Activated CD8-positive, alpha-beta memory T cell treated with anti-CD3 and anti-CD28 coated beads for 36 hours (primary cell): Measurements from ENCODE around the gene PPIB. TPM values are rescaled to one million over a fixed set of nuclear protein-coding genes. Genes with fewer than 3 reads are reported as not detected.

Experiments
- CTCF ChIA-PET: fragments of 350-600 bp; sonication (Branson Sonifier 250); formaldehyde crosslinking; loops from one replicate; lab custom pipeline; 2021; ENCODE audit warnings: antibody characterized with exemption; lab: Charles Lee
- POLR2A ChIA-PET: fragments of 350-600 bp; sonication (Branson Sonifier 250); formaldehyde crosslinking; loops from one replicate; lab custom pipeline; 2021; ENCODE audit warnings: antibody characterized with exemption; lab: Charles Lee
- total RNA-seq, 2 experiments: library from RNA; stranded (reverse); gene quantifications; one replicate each; pipeline ENCODE4 v1.2.3, GENCODE V29; 2021

The PPIB gene
- total RNA-seq, 2 experiments from 2014 or later, result 393 to 402 TPM

DNA sequence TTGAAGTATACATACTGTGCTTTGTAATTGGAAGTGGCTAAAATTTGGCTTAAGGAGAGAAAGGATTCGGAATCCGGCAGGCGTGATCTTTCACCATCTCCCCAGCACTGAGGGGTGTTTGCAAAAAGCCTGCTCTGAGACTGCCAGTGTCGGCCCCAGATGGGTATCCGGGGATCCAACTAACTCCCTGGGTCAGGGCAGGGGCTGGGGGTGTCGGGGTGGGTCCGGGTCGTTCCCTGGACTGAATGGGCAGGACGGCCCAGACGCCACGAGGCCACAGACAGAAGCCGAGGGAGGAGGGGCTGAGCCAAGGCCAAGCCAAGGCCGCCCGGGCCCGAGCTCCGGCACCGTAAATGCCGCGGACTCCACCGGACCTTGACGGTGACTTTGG lies 349 bp downstream of the PPIB start:
- POLR2A ChIA-PET, result interaction anchor here (0.6 to 1.2 kb wide), 4 partner anchors 8 to 1354 kb away, joined by 3 to 6 read pairs (median 4); no protein-coding TSS in a partner anchor
- CTCF ChIA-PET, result interaction anchor here (1.1 to 2.8 kb wide), 2 partner anchors 10 to 51 kb away, joined by 3 to 23 read pairs; partner anchors contain the start of gene SNX22

DNA sequence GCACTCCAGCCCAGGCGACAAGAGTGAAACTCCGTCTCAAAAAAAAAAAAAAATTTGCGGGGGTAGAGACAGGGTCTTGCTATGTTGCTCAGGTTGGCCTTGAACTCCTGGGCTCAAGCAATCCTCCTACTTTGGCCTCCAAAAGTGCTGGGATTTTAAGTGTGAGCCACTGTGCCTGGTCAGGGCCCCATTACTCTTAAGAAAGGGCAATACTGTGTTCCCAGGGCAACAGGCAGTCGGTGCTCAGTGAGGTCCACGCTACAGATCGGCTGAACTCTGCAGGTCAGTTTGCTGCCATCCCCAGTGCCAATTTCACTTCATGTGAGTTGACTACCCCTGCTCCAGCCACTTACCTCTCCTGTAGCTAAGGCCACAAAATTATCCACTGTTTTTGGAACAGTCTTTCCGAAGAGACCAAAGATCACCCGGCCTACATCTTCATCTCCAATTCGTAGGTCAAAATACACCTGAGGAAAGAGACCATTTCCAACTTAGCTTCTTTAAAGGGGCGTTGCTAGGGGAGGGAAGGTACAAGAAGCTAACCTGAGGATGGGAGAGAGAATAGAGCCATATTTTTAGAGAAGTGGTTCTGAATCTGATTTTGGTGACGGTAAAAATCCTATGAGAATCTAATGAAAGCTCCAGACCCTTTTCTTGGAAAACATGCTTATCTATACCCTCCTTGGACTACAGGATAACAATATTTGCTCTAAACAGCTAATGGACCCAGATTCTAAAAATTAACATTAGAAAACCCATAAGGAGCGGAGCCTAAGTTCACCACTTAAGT lies 939 bp downstream of the PPIB start:
- POLR2A ChIA-PET, result interaction anchor here (0.5 to 1.0 kb wide), 3 partner anchors 8 to 195 kb away, joined by 3 to 6 read pairs (median 4); partner anchors contain the start of gene SNX22
- CTCF ChIA-PET, result interaction anchor here (1.1 to 2.8 kb wide), 2 partner anchors 9 to 50 kb away, joined by 3 to 23 read pairs; partner anchors contain the start of gene SNX22

DNA sequence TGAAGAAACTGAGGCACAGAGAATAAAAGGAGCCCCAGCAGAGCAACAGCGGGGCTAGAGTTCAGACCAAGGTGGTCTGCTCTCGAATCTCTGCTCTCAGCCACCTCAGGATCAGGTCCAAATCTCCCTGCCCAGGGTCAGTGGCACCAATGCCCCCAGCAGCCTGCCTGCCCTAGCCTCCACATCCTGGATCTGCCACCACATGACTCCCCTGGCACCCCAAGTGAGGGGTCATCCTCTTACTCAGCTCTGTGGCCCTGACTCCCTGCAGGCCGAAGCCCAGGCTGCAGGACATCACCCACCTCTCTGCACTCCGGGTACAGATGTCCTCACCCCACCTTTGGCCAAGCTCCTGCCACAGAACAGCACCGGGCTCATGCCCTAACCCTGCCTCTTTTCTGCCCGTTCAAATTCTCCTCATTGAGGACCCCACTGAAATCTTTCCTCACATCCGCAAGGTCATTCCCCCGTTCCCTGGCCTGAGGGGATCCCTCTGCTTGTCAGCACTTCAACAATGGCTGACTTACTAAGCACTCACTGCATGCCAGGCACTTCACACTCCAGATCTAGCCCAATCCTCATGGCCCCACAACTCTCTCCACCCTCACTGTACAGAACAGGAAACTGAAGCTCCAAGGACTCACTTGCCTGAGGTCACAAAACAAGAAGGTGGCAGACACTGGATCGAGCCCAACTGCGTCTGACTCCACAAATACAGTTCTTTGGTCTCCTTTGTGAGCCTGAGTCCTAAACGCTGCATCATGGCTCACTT lies 4.3 kb downstream of the PPIB start:
- POLR2A ChIA-PET, result no interaction called here
- CTCF ChIA-PET, result no interaction called here

DNA sequence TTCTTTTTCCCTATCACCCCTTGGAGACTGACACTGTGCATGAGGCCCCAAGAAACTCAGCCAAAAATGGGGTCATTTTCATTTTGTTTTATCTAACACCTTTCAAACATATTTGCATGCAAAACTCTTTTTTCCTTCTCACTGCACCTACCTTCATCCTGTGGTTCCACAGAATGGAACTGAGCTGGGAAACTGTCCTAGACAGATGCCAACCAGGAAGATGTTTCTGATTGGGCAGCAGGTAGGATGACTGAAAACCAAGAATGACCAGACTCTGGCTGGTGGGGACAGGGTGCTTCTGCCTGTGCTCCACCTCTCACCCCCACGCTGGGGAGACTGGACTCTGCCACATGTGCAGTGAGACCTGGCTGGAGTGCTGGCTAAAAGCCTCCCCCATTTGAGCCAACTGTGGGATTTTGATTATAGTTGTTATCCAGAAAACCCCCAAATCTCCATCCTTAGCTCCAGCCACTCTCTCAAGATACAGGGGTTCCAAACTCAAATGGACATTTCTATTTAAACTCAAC lies 5.2 kb downstream of the PPIB start:
- CTCF ChIA-PET, result no interaction called here
- POLR2A ChIA-PET, result no interaction called here

DNA sequence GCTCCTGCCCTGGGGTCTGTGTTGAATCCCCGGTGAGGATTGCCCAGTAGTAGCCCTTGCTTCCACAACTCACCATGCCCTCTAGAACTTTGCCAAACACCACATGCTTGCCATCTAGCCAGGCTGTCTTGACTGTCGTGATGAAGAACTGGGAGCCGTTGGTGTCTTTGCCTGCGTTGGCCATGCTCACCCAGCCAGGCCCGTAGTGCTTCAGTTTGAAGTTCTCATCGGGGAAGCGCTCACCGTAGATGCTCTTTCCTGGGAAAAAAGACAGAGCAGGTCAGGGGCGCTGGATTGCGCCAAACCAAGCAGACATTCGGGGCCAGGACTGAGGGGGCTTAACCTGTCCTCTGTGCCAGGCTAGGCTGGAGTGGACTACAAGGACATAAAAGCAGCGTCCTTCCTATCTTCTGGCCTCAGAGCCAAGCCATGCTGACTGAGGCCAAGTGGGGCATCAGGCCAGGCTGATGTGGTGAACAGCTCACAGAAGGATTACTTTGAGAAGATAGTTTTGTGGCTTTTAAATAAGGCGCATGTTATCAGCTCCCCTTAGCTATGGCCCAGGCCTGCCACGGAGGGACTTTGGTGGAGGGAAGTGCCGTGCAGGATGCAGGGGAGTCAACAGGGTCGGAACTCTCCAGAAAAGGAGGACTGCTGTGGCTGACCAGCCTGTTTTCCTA lies 6.0 kb downstream of the PPIB start:
- ChIA-PET CTCF (no interaction called here), POLR2A (no interaction called here)

DNA sequence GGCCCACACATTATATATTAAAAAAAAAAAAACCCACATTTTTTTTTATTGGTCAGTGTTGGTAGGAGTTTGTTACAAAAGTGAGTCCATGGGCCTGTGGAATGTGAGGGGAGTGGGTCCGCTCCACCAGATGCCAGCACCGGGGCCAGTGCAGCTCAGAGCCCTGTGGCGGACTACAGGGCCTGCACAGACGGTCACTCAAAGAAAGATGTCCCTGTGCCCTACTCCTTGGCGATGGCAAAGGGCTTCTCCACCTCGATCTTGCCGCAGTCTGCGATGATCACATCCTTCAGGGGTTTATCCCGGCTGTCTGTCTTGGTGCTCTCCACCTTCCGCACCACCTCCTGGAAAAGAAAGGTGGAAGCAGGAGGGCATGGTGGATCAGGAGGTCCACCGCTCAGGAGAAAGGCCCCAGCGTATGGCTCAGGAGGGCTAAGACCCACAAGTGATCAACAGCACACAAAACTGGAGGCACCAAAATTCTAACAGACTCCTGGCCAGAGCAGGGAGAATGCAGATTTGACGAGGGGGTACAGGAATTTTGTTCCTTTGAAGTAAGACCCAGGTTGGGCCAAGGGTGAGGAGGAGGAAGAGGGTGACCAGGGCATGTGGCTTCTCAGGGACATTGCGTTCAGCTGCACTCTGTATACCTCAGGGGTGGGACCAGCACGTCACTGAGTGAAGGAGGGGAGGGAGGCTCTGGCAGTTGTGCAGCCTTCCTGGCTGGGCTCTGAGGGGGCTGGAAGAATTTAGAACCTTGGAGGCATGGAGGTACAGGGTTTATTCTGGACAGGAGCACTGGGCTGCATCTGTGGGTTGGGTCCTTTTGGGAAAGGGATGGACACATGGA lies 6.8 kb downstream of the PPIB start:
- CTCF ChIA-PET, result interaction anchor here (0.7 kb wide), 1 partner anchor 169 kb away, joined by 3 read pairs; no protein-coding TSS in a partner anchor
- POLR2A ChIA-PET, result interaction anchor here (0.7 kb wide), 1 partner anchor 171 kb away, joined by 3 read pairs; no protein-coding TSS in a partner anchor

DNA sequence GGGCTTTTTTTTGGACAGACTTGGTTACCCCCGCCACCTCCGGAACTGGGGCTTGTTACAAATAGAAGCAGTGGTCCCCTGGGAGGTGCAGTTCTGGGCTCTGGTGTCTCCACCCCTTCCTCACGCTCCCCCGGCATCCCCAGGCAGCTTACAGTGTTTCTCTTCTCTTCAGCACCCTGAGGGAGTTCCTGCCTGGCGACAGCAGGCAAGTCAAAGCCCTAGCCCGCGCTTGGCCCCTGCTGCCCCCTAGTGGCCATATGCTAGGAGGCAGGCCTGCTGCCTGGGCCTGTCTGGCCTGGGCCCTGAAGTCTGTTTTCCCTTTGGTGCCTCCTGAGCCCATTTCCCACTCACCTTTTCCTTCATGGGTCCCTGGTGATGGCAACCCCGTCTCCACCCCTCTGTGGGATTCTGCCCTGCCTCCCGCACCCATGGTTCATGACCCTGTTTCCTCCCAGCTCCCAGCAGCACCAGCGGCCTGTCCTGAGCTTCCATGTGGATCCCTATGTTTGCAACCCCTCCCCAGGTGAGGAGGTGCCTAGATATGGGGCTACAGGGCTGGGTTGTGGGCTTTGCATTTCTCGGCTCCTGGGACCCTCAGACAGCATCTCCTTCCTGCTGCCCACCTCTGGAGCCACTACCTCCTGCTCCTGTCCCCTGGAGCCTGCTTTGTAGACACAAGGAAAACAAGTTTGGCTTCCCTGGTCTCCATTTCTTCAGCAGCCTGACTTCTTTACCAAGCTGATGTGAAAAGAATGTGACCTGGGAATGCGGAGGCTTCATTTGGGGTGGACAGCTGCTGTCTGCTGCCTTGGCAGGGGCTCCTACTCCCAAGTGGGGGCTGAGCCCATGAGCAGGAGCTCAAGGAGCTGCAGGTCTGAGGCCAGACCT lies 9.1 kb downstream of the PPIB start:
- ChIA-PET POLR2A (interaction anchor here (0.6 to 1.3 kb wide), 4 partner anchors 8 to 234 kb away, joined by 3 to 6 read pairs (median 4); partner anchors contain the start of gene TRIP4), CTCF (interaction anchor here (0.6 to 2.9 kb wide), 17 partner anchors 9 to 646 kb away, joined by 3 to 23 read pairs (median 3); partner anchors contain the start of genes CIAO2A, PPIB, SNX1 and TRIP4)

DNA sequence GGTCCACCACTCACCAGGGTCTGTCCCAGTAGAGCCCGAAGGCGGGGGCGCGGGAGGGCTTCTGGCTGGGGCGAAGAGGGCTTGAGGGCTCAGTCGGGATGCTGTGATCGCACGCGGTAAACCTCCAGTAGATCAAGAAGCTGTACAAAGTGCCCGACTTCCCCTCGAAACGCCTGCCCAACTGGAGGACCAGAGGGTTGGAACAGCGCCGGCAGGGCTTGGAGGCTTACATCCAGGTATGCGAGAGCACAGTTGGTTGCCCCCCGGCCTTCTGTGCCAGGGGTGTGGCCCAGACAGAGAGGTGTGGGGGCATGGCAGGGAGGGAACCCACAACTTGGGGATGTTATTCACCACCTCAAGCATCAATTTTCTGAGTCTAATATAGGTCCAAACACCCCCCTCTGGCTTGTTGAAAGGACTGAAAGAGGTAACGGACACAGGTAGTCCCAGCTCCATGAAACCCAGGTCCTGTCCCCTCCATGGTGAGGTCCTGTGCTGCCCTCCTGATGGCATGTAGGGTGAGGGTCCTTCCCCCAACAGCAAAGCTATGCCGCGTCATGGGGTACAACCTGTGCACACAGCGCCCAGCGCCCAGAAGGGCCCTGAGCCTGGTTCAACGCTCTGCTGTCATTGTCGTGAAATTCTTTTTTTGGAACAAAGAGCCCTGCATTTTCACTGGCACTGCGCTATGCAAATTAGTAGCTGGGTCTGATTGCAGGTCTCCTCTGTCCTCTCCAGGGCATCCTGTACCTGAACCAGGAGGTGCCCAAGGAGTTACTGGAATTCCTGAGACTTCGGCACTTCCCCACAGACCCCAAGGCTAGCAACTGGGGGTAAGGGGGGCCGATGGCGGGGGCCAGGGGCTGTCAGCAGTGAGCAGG lies 10.1 kb downstream of the PPIB start:
- POLR2A ChIA-PET, result interaction anchor here (0.6 to 1.3 kb wide), 2 partner anchors 112 to 235 kb away, joined by 4 read pairs; partner anchors contain the start of gene TRIP4
- CTCF ChIA-PET, result interaction anchor here (0.6 to 2.9 kb wide), 17 partner anchors 9 to 401 kb away, joined by 3 to 23 read pairs (median 3); partner anchors contain the start of genes CIAO2A, PPIB, SNX1 and TRIP4

DNA sequence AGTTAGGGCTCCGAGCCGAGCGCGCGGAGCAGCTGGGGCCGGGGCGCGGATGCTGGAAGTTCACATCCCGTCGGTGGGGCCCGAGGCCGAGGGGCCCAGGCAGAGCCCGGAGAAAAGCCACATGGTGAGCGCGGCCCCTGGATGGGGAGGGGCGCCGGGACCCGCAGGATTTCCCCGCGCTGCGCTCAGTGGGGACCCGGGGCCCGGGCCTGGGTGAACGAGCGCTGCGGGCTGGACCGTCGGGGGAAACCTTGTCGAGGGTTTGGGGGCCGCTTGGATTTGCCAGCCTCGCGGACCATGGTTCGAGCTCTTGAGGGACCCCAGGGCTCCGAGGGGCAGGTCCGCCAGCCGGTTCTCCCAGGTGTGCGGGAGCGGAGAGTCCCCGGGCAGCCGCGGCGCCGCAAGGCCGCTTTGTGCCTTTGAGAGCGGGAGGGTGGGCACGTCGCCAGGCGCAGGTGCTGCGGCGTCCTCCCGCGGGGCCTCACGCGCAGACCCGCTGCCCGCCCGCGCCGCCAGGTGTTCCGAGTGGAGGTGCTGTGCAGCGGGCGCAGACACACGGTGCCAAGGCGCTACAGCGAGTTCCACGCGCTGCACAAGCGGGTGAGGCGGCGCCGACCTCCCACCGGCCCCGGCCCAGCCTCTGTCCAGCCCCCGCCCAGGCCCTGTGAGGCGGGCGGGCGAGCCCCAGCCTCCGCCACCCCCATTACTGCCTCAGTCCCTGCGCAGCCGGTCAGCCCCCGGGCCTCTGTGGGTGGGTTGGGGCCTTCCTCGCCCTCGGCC lies 10.9 kb downstream of the PPIB start, which contains the start of gene SNX22:
Gene SNX22, plus strand, starts transcription at position 5 of the 780 bp plus-strand sequence. Its CDS starts 45 bp downstream, at position 50.
- ChIA-PET POLR2A (interaction anchor here (0.6 kb wide), 3 partner anchors 10 to 183 kb away, joined by 3 to 5 read pairs (median 3); no protein-coding TSS in a partner anchor), CTCF (interaction anchor here (0.6 to 2.9 kb wide), 4 partner anchors 10 to 400 kb away, joined by 3 to 23 read pairs (median 3); partner anchors contain the start of gene PPIB)

DNA sequence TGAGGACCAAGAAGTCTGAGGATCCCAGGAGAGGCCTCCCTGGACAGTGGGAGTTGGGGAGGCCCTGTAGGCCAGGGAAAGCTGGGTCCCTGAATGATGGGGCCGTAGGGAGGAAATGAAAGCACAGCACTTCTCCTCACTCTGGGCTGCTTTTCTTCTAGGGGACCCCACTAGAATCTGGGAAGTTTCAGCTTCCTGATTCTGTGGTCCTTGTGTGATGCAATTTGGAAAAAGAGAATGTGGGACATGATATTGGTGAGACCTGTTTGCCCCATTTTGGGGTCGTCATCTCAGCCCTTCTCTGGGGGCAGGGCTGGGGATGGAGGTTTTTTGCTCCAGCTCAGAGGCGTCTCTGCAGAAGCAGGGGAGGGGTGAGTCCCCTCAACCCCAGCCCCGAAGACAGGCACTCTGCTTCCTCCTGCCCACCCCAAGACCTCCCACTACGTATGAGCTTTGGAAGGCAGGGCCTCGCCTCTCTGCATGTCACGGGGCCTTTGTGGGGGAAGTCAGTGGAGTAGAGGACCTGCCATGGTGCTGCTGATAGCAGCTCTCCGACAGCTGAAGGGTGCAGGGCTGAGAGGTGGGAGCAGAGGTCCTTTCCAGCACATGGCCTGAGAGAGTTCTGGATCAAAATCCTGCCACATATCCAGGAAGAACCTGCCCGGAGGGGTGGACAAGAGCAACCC lies 12.8 kb downstream of the PPIB start:
- POLR2A ChIA-PET, result interaction anchor here (0.6 to 1.8 kb wide), 2 partner anchors 13 to 54 kb away, joined by 4 to 5 read pairs; partner anchors contain the start of gene PPIB
- CTCF ChIA-PET, result interaction anchor here (1.0 kb wide), 1 partner anchor 537 kb away, joined by 4 read pairs; no protein-coding TSS in a partner anchor

DNA sequence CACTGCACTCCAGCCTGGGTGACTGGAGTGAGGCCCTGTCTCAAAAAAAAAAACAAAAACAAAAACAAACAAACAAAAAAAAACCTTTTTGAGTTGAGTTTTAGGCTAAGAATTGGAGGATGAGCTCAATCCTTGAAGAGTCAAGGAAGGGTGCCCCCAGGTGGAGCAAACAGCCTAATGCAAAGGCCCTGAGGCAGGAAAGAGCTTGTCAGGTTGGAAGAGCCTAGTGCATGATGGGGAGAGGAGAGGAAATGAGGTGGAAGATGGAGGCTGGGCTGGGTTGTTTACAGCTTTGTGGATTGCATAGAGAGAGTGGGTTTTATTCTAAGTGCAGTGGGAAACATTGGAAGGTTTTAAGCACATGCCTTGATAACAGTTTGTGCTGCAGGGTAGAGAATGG lies 13.4 kb downstream of the PPIB start:
- ChIA-PET POLR2A (interaction anchor here (0.6 to 1.8 kb wide), 2 partner anchors 14 to 53 kb away, joined by 4 to 5 read pairs; partner anchors contain the start of gene PPIB), CTCF (no interaction called here)

DNA sequence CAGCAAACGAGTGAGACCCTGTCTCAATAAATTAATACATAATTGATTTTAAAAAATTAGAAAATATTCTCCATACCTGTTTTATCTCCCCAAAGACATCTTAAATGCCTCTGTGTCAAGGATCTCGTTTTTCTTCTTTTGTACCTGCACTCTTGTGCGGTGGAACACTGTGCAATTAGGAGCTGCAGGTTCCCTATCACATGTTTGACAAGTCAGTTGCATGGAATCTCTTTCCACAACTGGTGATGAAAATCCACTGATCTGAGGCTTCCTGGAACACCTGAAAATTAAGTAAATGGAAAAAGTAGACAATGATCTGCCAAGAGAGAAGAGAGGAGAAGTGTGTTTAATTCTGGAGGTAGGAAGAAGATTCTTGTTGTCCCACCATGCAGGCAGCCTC lies 14.2 kb downstream of the PPIB start:
- POLR2A ChIA-PET, result no interaction called here
- CTCF ChIA-PET, result interaction anchor here (1.0 kb wide), 1 partner anchor 13 kb away, joined by 3 read pairs; no protein-coding TSS in a partner anchor

DNA sequence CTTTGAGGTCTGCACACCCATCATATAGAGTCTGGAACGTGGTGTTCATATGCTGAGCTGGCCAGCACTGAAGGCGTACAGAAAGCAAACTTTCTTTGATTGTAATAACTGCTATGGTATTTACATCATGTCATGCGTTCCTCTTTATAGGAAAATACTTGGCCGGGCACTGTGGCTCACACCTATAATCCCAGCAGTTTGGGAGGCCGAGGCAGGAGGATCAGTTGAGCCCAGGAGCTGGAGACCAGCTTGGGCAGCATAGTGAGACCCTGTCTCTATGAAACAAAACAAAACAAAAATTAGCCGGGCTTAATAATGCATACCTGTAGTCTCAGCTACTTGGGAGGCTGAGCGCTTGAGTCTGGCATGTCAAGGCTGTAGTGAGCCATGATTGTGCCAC lies 14.7 kb downstream of the PPIB start:
- POLR2A ChIA-PET, result interaction anchor here (0.6 kb wide), 1 partner anchor 16 kb away, joined by 5 read pairs; no protein-coding TSS in a partner anchor
- CTCF ChIA-PET, result interaction anchor here (1.0 kb wide), 1 partner anchor 13 kb away, joined by 3 read pairs; no protein-coding TSS in a partner anchor
